ENCODE results near the gene FRMD1.

DNA sequence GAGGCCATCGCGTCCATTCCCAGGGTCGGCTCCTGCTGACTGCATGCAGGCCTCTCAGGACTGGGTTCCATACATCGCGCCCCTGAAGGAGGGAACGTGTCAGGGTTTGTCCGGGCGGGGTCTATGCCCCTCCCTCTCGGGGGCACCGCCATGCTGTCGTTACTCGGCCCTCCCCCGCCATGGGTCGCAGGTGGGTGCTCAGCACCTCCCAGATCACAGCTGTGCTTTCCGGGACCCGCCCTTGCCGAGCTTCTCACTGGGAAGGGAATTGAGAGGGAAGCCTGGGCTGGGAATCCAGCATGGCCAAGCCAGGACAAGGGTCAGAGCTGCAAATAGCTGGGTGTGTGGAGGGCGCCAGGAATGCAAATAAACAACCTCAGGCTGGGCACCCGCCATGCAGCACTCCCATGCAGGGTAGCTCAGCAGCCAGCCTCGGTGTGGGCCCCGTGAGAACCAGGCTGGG lies at the start of gene FRMD1:
- TF ChIP-seq EP300 (IDR thresholded peaks at IDR 0.05), result no peak
- TF ChIP-seq, protein P1, sequence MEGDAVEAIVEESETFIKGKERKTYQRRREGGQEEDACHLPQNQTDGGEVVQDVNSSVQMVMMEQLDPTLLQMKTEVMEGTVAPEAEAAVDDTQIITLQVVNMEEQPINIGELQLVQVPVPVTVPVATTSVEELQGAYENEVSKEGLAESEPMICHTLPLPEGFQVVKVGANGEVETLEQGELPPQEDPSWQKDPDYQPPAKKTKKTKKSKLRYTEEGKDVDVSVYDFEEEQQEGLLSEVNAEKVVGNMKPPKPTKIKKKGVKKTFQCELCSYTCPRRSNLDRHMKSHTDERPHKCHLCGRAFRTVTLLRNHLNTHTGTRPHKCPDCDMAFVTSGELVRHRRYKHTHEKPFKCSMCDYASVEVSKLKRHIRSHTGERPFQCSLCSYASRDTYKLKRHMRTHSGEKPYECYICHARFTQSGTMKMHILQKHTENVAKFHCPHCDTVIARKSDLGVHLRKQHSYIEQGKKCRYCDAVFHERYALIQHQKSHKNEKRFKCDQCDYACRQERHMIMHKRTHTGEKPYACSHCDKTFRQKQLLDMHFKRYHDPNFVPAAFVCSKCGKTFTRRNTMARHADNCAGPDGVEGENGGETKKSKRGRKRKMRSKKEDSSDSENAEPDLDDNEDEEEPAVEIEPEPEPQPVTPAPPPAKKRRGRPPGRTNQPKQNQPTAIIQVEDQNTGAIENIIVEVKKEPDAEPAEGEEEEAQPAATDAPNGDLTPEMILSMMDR (IDR thresholded peaks at IDR 0.05), result no peak
- TF ChIP-seq POLR2A (IDR thresholded peaks at IDR 0.05), result no peak

All from upper lobe of left lung (tissue), 4 donors.